Measurements from ENCODE around the gene MCAM. TPM values are rescaled to one million over a fixed set of nuclear protein-coding genes. Genes with fewer than 3 reads are reported as not detected.

The MCAM gene
- total and polyA plus RNA-seq, 12 donors = 35.8 to 136 (median 96.8) TPM

- 63 to 66% methylated on average over 3 of the region's 3 CpGs for WGBS, 2 donors
- H3K27ac ChIP-seq = peak overlapping the region in 2 of 10 donors; percentile 16 to 77
- DNase-seq = no peak
- H3K36me3 ChIP-seq = peaks cover 0 to 99% (median 29%) of the 10 kb centered on the region in 9 donors
- peak in 4 of 8 donors; percentile 31 to 40 (median 36) for ATAC-seq
- H3K4me1 ChIP-seq = peaks cover 0 to 42% (median 24%) of the 10 kb centered on the region in 9 donors
- no peak overlapping the region for H3K4me3 ChIP-seq
- no peaks in the 10 kb centered on the region for H3K27me3 ChIP-seq
- no peaks in the 10 kb centered on the region for H3K9me3 ChIP-seq
- intact Hi-C loops (cut with DNase I) = no loop called here
- TF ChIP-seq CTCF (IDR thresholded peaks at IDR 0.05) = no peak
Measured at GRCh38 chr11:119300198-119300964, 16.5 kb downstream of the MCAM start.

GRCh38 chr11:119299416-119299815 lies 17.5 kb downstream of the MCAM start:
- Histone ChIP-seq H3K4me3 (no peak overlapping the region), H3K27me3 (no peaks in the 10 kb centered on the region), H3K9me3 (no peaks in the 10 kb centered on the region), H3K27ac (peak overlapping the region in 4 of 10 donors; percentile 16 to 77 (median 40)), H3K4me1 (peaks cover 0 to 42% (median 24%) of the 10 kb centered on the region in 9 donors), H3K36me3 (peaks cover 0 to 98% (median 29%) of the 10 kb centered on the region in 9 donors)
- WGBS, 2 donors = 94 to 95% methylated on average over 9 of the region's 9 CpGs
- ATAC-seq (no peak), DNase-seq (no peak)
- intact Hi-C loops (cut with DNase I) = loop anchor here in 1 of 10 donors (10.0 kb wide), 1 partner anchor 95 kb away; the partner anchor contains the start of gene CBL
- no peak for TF ChIP-seq CTCF (IDR thresholded peaks at IDR 0.05)

GRCh38 chr11:119298726-119299125 lies 18.2 kb downstream of the MCAM start:
- TF ChIP-seq CTCF (IDR thresholded peaks at IDR 0.05) = no peak
- H3K9me3 ChIP-seq = no peaks in the 10 kb centered on the region
- intact Hi-C loops (cut with DNase I) = loop anchor here in 1 of 10 donors (10.0 kb wide), 1 partner anchor 94 kb away; the partner anchor contains the start of gene CBL
- DNase-seq (peak; percentile 61 to 65), ATAC-seq (peak; percentile 79 to 96 (median 88))
- H3K27me3 ChIP-seq = no peaks in the 10 kb centered on the region
- H3K4me3 ChIP-seq = no peak overlapping the region
- WGBS, 2 donors = 41 to 64% methylated on average over 2 of the region's 2 CpGs
- H3K27ac ChIP-seq = peak overlapping the region in 7 of 10 donors; percentile 57 to 77 (median 73)
- H3K4me1 ChIP-seq = peaks cover 0 to 42% (median 24%) of the 10 kb centered on the region in 9 donors
- peaks cover 0 to 96% (median 29%) of the 10 kb centered on the region in 9 donors for H3K36me3 ChIP-seq

- intact Hi-C loops (cut with DNase I) = loop anchor here in 1 of 10 donors (10.0 kb wide), 1 partner anchor 93 kb away; the partner anchor contains the start of gene CBL
Measured at GRCh38 chr11:119297938-119298337, 19.0 kb downstream of the MCAM start.

More at GRCh38 chr11:119297938-119298337, 19.0 kb downstream of the MCAM start:
- peaks cover 0 to 42% (median 24%) of the 10 kb centered on the region in 9 donors for H3K4me1 ChIP-seq
- H3K36me3 ChIP-seq = peaks cover 0 to 96% (median 23%) of the 10 kb centered on the region in 9 donors
- ATAC-seq = no peak
- WGBS, 2 donors = 53 to 61% methylated on average over 3 of the region's 3 CpGs
- H3K27ac ChIP-seq = peak overlapping the region in 7 of 10 donors; percentile 57 to 77 (median 73)
- DNase-seq = no peak
- H3K4me3 ChIP-seq = no peak overlapping the region
- TF ChIP-seq CTCF (IDR thresholded peaks at IDR 0.05) = no peak
- no peaks in the 10 kb centered on the region for H3K9me3 ChIP-seq
- H3K27me3 ChIP-seq = no peaks in the 10 kb centered on the region
